GM12878 (cell line): ENCODE results near the gene TMCO6. TPM values are rescaled to one million over a fixed set of nuclear protein-coding genes. Genes with fewer than 3 reads are reported as not detected.

ENCODE experiments used
- ATAC-seq: fragments of 200-7000 bp; cut with Tn5 transposase; 3 replicates; pipeline ENCODE4 v1.9.1; 2020; ENCODE audit warnings: mild to moderate bottlenecking, moderate library complexity
- BruUV-seq: library from RNA; stranded (reverse); fragments of 400-500 nt; replicated peaks from 2 replicates; lab custom pipeline; 2021; lab: Mats Ljungman, UMichigan
- CTCF ChIA-PET: fragments of 300-600 bp; sonication (Branson Sonifier 250); formaldehyde crosslinking; extraction: SDS; loops from one replicate; lab custom pipeline; 2021; ENCODE audit warnings: inconsistent platforms; lab: Yijun Ruan, JAX
- POLR2A ChIA-PET: fragments of 350-600 bp; formaldehyde crosslinking; extraction: SDS; loops from one replicate; lab custom pipeline; 2021; ENCODE audit warnings: inconsistent platforms; lab: Charles Lee
- RAD21 ChIA-PET: fragments of 300-600 bp; sonication (Branson Sonifier 250); formaldehyde crosslinking; loops from one replicate; lab custom pipeline; 2023; ENCODE audit warnings: antibody characterized with exemption; ENCODE audit not compliant: unreplicated experiment; lab: Charles Lee
- SMC1A ChIA-PET: fragments of 300-600 bp; sonication (Branson Sonifier 250); formaldehyde crosslinking; loops from one replicate; lab custom pipeline; 2023; ENCODE audit not compliant: unreplicated experiment, uncharacterized antibody; lab: Charles Lee
- DNase-seq: peaks from one replicate; pipeline ENCODE4 v3.0.0-alpha.2; 2011; ENCODE audit warnings: low read depth, low spot score
- FAIRE-seq: peaks from 3 replicates; lab custom pipeline; 2011; peaks lifted over from hg19 to GRCh38; lab: Jason Lieb, UNC
- H2AFZ ChIP-seq: 2 replicates; pipeline ENCODE4 v1.6.0; 2011; ENCODE audit warnings: low read depth, low read length, control low read depth; ENCODE audit not compliant: control insufficient read depth
- H3K27ac ChIP-seq: 2 replicates; pipeline ENCODE4 v1.5.1; 2011; ENCODE audit warnings: control low read depth; ENCODE audit not compliant: control insufficient read depth, insufficient read depth
- H3K27me3 ChIP-seq, 2 experiments: replicated peaks in 1 of 2; 2 replicates each; pipeline versions ENCODE4 v1.6.0 to v1.6.1; 2011; ENCODE audit warnings: low read length in 1 of 2; ENCODE audit not compliant: control insufficient read depth in 2 of 2, insufficient read depth in 2 of 2
- H3K36me3 ChIP-seq, 2 experiments: 2 replicates each; pipeline ENCODE4 v1.5.1; 2011; ENCODE audit warnings: low read length in 1 of 2; ENCODE audit not compliant: control insufficient read depth in 2 of 2, insufficient read depth in 2 of 2
- H3K4me1 ChIP-seq: 2 replicates; pipeline ENCODE4 v1.6.1; 2011; ENCODE audit warnings: mild to moderate bottlenecking, low read length, moderate library complexity, mixed read lengths; ENCODE audit not compliant: control insufficient read depth, insufficient read depth
- H3K4me2 ChIP-seq: 2 replicates; pipeline ENCODE4 v1.6.0; 2011; ENCODE audit warnings: control low read depth; ENCODE audit not compliant: control insufficient read depth, insufficient read depth
- H3K4me3 ChIP-seq: fragments of 200-600 bp; sonication (generic); 2 replicates; pipeline ENCODE4 v1.5.1; 2016
- H3K79me2 ChIP-seq: 2 replicates; pipeline ENCODE4 v1.6.0; 2011; ENCODE audit warnings: low read length; ENCODE audit not compliant: control insufficient read depth, insufficient read depth
- H3K9ac ChIP-seq: 2 replicates; pipeline ENCODE4 v1.8.0; 2011; ENCODE audit warnings: low read length, control low read depth, mixed read lengths; ENCODE audit not compliant: control insufficient read depth, insufficient read depth
- H3K9me3 ChIP-seq: replicated peaks from 3 replicates; pipeline ENCODE4 v1.5.1; 2011; ENCODE audit warnings: mild to moderate bottlenecking, low read length; ENCODE audit not compliant: control insufficient read depth, insufficient read depth
- H4K20me1 ChIP-seq: 2 replicates; pipeline ENCODE4 v1.6.0; 2011; ENCODE audit not compliant: control insufficient read depth, insufficient read depth
- EED ChIP-seq: sonication (generic); IDR thresholded peaks from 2 replicates; pipeline ENCODE4 v1.6.1; 2016; ENCODE audit warnings: antibody characterized with exemption, low read depth
- MXI1 ChIP-seq: fragments of 150-350 bp; IDR thresholded peaks from 2 replicates; pipeline ENCODE4 v1.6.1; 2011; ENCODE audit warnings: low read depth, mild to moderate bottlenecking, inconsistent platforms, low read length, improper control_type of control experiment
- NFXL1 ChIP-seq: fragments of 450-650 bp; IDR thresholded peaks from 2 replicates; pipeline ENCODE4 v1.6.1; 2017; ENCODE audit warnings: antibody characterized with exemption, mild to moderate bottlenecking, borderline replicate concordance
- PAX5 ChIP-seq: IDR thresholded peaks from 2 replicates; pipeline ENCODE4 v1.6.1; 2011; ENCODE audit warnings: low read depth, low read length, borderline replicate concordance
- POLR2A ChIP-seq: IDR thresholded peaks from 2 replicates; pipeline ENCODE4 v1.6.1; 2011; ENCODE audit warnings: low read depth, mild to moderate bottlenecking, low read length
- SIX5 ChIP-seq: IDR thresholded peaks from 2 replicates; pipeline ENCODE4 v1.6.1; 2011; ENCODE audit warnings: mild to moderate bottlenecking, low read depth, low read length, moderate library complexity; ENCODE audit not compliant: severe bottlenecking
- TCF3 ChIP-seq: IDR thresholded peaks from 2 replicates; pipeline ENCODE4 v1.6.1; 2012; ENCODE audit warnings: low read depth, mild to moderate bottlenecking, low read length, borderline replicate concordance; ENCODE audit not compliant: insufficient read depth
- WGBS: methylation state at CpG from one replicate; pipeline ENCODE4 v1.1.6; 2016; ENCODE audit warnings: low lambda C conversion rate; ENCODE audit not compliant: insufficient replicate concordance, insufficient coverage; ENCODE audit errors: missing lambda C conversion rate; 5-methylcytosine and 5-hydroxymethylcytosine counted together
- in situ Hi-C: fragments of 300-500 bp; cut with MboI; formaldehyde crosslinking; loops from 9 replicates; pipeline ENCODE4 v1.14.3; 2018; ENCODE audit warnings: mixed read lengths
- intact Hi-C: fragments of 100-400 bp; cut with micrococcal nuclease; formaldehyde crosslinking; loops from one replicate; pipeline ENCODE4 v1.14.2; 2022; ENCODE audit not compliant: unreplicated experiment
- polyA plus RNA-seq, 11 experiments: library from polyadenylated mRNA; depleted of rRNA in 4 of 11; unstranded in 6 of 11; stranded (reverse) in 5 of 11; fragments of >200 nt; fragmentation: Nextera tagmentation in 4 of 11; fragmentation: Illumina TruSeq in 1 of 11; extraction: Ambion mirVana in 4 of 11; extraction: Trizol in 1 of 11; gene quantifications; 1 replicate in 1 of 11; 2 replicates in 10 of 11; pipeline versions ENCODE4 v1.2.1 to v1.2.3, GENCODE V29; 2011 to 2016; ENCODE audit warnings: inconsistent platforms in 2 of 11, missing spikeins in 2 of 11, low read depth in 1 of 11
- total RNA-seq, 4 experiments: library from RNA; depleted of rRNA in 3 of 4; stranded (reverse); fragments of >200 nt in 3 of 4; fragmentation: Illumina TruSeq in 1 of 4; extraction: Trizol in 1 of 4; gene quantifications; 2 replicates each; pipeline versions ENCODE4 v1.2.1 to v1.2.3, GENCODE V29; 2013 to 2021

Gene TMCO6
- total and polyA plus RNA-seq, 10 of the 15 experiments (the other 5 are each of a cell fraction or from before 2014, with no cell fraction given), result 4.1 to 21.6 (median 11.7) TPM

DNA sequence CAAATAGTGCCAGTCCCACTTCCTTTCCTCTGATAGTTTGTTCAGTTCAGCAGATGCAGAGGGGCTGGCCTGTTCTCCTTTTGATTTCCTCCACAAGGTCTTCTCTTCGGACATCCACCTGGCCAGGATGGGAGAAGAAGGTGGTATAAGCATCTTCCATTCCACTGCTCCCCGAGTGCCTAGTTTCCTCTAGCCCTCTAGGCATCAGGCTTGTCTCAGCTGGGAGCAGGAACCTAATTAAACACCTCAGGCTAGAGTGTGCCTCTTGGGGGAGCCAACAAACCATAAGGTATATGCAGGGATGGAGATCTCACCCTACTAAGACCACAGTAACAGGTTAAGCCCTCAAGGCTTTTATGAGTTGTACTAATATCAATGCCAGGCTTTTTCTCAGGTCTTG is 35.0 kb downstream of the TMCO6 start (continued):
- TF ChIP-seq NFXL1 (no peak), EED (no peak), SIX5 (no peak), MXI1 (no peak)

DNA sequence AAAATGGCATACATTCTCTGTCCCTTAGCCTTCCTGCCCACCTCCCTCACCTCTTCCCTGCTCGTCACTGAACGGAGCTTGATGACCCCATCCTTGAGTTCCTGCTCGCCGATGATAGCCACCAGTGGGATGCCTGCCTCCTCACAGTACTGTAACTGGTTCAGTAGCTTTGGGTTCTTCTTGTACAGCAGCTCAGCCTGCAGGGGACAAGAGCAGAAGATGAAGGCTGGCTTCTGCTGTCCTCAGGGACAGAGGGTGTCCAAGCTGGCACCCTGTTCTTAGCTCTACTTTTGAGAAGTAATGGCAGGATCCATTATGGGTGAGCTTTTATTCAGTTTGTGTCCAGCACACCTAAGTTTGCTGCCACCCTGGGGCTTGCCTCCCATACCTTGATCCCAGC is 35.4 kb downstream of the TMCO6 start:
- no peaks in the 10 kb centered on the region for H3K4me1 ChIP-seq
- peak; percentile 28; the same call in 1 of the 2 replicates for TF ChIP-seq POLR2A
- no peak for TF ChIP-seq TCF3
- no peak for TF ChIP-seq PAX5
- peaks cover 26 to 31% of the 10 kb centered on the region in 2 experiments for H3K36me3 ChIP-seq
- ChIA-PET RAD21 (interaction anchor here (0.8 to 0.9 kb wide), 2 partner anchors 36 to 46 kb away, joined by 3 to 6 read pairs; no protein-coding TSS in a partner anchor), CTCF (interaction anchor here (0.6 to 1.5 kb wide), 6 partner anchors 10 to 302 kb away, joined by 3 to 5 read pairs (median 3); partner anchors contain the start of genes HARS1, HARS2, IK and NDUFA2), POLR2A (interaction anchor here (0.7 to 1.1 kb wide), 2 partner anchors 9 to 273 kb away, joined by 3 to 4 read pairs; partner anchors contain the start of gene ANKHD1), SMC1A (interaction anchor here (1.0 kb wide), 1 partner anchor 9 kb away, joined by 3 read pairs; no protein-coding TSS in a partner anchor)
- WGBS, result 100% methylated on average over 4 of the region's 4 CpGs
- H3K4me2 ChIP-seq, result no peak overlapping the region
- H4K20me1 ChIP-seq, result no peaks in the 10 kb centered on the region; the same call in 1 of the 2 replicates
- no TSS peak for BruUV-seq
- H3K9ac ChIP-seq, result no peak overlapping the region
- in situ Hi-C loops (no loop called here), intact Hi-C loops (no loop called here)
- no peaks in the 10 kb centered on the region for H3K79me2 ChIP-seq
- no peaks in the 10 kb centered on the region for H3K9me3 ChIP-seq
- no peak overlapping the region for H3K4me3 ChIP-seq
- no peak overlapping the region for H3K27ac ChIP-seq
- no peak overlapping the region for H2AFZ ChIP-seq
- no peak for FAIRE-seq
- no peak for DNase-seq
- no peaks in the 10 kb centered on the region for H3K27me3 ChIP-seq
- no peak for ATAC-seq
